RWPE2 (cell line): ENCODE measurements around the gene PALB2.
"Not testable (repeated sequence)": the region's sequence is repeated elsewhere in the genome, so short reads cannot be mapped to it uniquely, and the experiment has no call there.

Experiments used
- ATAC-seq: fragments of 200-7000 bp; cut with Tn5 transposase; 3 replicates; pipeline ENCODE4 v1.9.1; 2021; ENCODE audit warnings: low read depth
- DNase-seq: peaks from one replicate; pipeline ENCODE4 v3.0.0-alpha.2; 2020; ENCODE audit warnings: low spot score
- H3K27ac ChIP-seq: fragments of 450-650 bp; 2 replicates; pipeline ENCODE4 v1.5.1; 2017; ENCODE audit warnings: mild to moderate bottlenecking; ENCODE audit not compliant: poor library complexity, severe bottlenecking
- H3K27me3 ChIP-seq: fragments of 250-450 bp; sonication (Bioruptor Pico); 2 replicates; pipeline ENCODE4 v1.5.1; 2021; ENCODE audit warnings: mild to moderate bottlenecking, moderate library complexity; ENCODE audit not compliant: insufficient read depth, poor library complexity, severe bottlenecking
- H3K36me3 ChIP-seq: fragments of 250-450 bp; sonication (Bioruptor Pico); 2 replicates; pipeline ENCODE4 v1.5.1; 2020; ENCODE audit warnings: low read depth, mild to moderate bottlenecking, moderate library complexity
- H3K4me1 ChIP-seq: fragments of 250-450 bp; sonication (Bioruptor Pico); 2 replicates; pipeline ENCODE4 v1.5.1; 2021; ENCODE audit warnings: mild to moderate bottlenecking, moderate library complexity; ENCODE audit not compliant: insufficient read depth, poor library complexity, severe bottlenecking
- H3K4me3 ChIP-seq: fragments of 250-450 bp; sonication (Bioruptor Pico); 2 replicates; pipeline ENCODE4 v1.5.1; 2021; ENCODE audit warnings: mild to moderate bottlenecking, moderate library complexity; ENCODE audit not compliant: severe bottlenecking
- H3K9me3 ChIP-seq: fragments of 250-450 bp; sonication (Bioruptor Pico); 2 replicates; pipeline ENCODE4 v1.5.1; 2021; ENCODE audit warnings: mild to moderate bottlenecking, moderate library complexity; ENCODE audit not compliant: severe bottlenecking
- CTCF ChIP-seq: fragments of 450-650 bp; IDR thresholded peaks from one replicate; pipeline ENCODE4 v1.5.1; 2017; ENCODE audit warnings: mild to moderate bottlenecking, moderate library complexity; ENCODE audit not compliant: poor library complexity, severe bottlenecking

Gene PALB2

GRCh38 chr16:23629516-23629915 lies 11.6 kb downstream of the PALB2 start:
- Histone ChIP-seq H3K9me3 (no peaks in the 10 kb centered on the region), H3K27ac (no peak overlapping the region), H3K27me3 (no peaks in the 10 kb centered on the region), H3K4me1 (no peaks in the 10 kb centered on the region), H3K4me3 (no peak overlapping the region), H3K36me3 (peaks cover 90% of the 10 kb centered on the region)
- ATAC-seq: no peak
- no peak for TF ChIP-seq CTCF
- DNase-seq: no peak

- H3K27ac ChIP-seq: no peak overlapping the region
- no peaks in the 10 kb centered on the region for H3K9me3 ChIP-seq
- no peak for TF ChIP-seq CTCF
- no peak for DNase-seq
- no peak overlapping the region for H3K4me3 ChIP-seq
- no peaks in the 10 kb centered on the region for H3K27me3 ChIP-seq
- H3K36me3 ChIP-seq: peaks cover 95% of the 10 kb centered on the region
- H3K4me1 ChIP-seq: no peaks in the 10 kb centered on the region
- no peak for ATAC-seq
These were observed 17.0 kb downstream of the PALB2 start for GRCh38 chr16:23624092-23624491.

- no peak overlapping the region for H3K27ac ChIP-seq
- H3K9me3 ChIP-seq: no peaks in the 10 kb centered on the region
- no peak overlapping the region for H3K4me3 ChIP-seq
- no peak for TF ChIP-seq CTCF
- ATAC-seq (no peak), DNase-seq (no peak)
- H3K4me1 ChIP-seq: no peaks in the 10 kb centered on the region
- peaks cover 89% of the 10 kb centered on the region for H3K36me3 ChIP-seq
- H3K27me3 ChIP-seq: no peaks in the 10 kb centered on the region
These were observed 25.3 kb downstream of the PALB2 start for GRCh38 chr16:23615805-23616204.

- ATAC-seq (no peak), DNase-seq (no peak)
- no peak for TF ChIP-seq CTCF
- Histone ChIP-seq H3K4me3 (no peak overlapping the region), H3K27ac (no peak overlapping the region), H3K4me1 (peaks cover 11% of the 10 kb centered on the region), H3K9me3 (no peaks in the 10 kb centered on the region), H3K36me3 (peaks cover 84% of the 10 kb centered on the region), H3K27me3 (no peaks in the 10 kb centered on the region)
These were observed 29.2 kb downstream of the PALB2 start for GRCh38 chr16:23611936-23612335.

GRCh38 chr16:23610905-23611304 lies 30.2 kb downstream of the PALB2 start:
- peaks cover 80% of the 10 kb centered on the region for H3K36me3 ChIP-seq
- DNase-seq: not testable (repeated sequence)

More at GRCh38 chr16:23610905-23611304, 30.2 kb downstream of the PALB2 start:
- not testable (repeated sequence) for H3K4me3 ChIP-seq, ATAC-seq, H3K27ac ChIP-seq, H3K9me3 ChIP-seq, H3K27me3 ChIP-seq
- H3K4me1 ChIP-seq: peaks cover 11% of the 10 kb centered on the region
